NCI-H1930 (cell line): Measurements from ENCODE around the gene FHAD1.

Experiments
- DNase-seq, 2 experiments: peaks; one replicate each; lab custom pipeline; 2025; lab: John Stamatoyannopoulos, UW

Gene FHAD1

GRCh38 chr1:15248216-15248615 is 1.2 kb downstream of the FHAD1 start:
- no peak for DNase-seq

- DNase-seq: no peak
Measured at GRCh38 chr1:15249081-15249480, 2.1 kb downstream of the FHAD1 start.

DNA sequence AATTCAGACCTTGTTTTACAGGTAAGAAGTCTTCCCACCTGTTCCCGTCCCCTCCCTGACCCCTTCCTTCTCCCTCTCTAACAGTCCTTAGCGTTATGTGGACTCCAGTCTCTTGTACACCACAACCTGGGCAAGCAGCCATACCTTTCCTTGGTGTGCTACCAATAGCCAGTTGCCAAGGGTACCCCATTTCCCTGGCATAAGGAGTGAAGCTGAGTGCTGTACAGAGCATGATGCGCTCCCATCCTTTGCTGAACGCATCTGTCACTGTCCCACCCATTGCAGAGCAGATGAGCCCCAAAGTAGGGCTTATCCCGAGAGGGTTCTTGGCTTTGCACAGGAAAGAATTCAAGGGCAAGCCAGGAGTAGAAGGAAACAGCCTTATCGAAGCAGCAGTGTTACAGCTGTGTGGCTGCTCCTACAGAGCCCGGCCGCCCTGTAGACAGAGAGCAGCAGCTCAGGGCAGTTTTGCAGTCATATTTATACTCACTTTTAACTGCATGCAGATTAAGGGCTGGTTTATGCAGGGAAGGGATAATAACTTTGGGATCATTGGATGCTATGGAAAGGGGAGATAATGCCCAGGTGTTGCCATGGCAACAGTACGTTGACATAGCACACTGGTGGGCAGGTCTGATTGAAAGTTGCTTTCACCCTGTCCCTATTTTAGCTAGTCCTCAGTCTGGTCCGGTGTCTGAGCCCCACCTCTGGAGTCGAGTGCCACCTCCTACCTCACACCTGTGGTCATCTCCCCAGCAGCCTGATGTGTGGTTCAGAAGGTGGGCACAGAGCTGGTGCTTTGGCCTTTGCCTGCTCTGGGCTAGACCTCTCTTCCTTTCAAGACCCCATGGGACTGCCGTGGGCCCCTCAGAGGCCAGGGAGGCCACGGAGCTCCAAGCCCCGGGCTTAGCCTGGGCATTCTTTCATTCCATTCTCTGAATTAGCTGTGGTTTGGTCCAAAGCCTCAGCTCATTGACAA is 5.1 kb downstream of the FHAD1 start:
- no peak for DNase-seq

- no peak for DNase-seq
Measured at GRCh38 chr1:15254559-15254958, 7.5 kb downstream of the FHAD1 start.

DNA sequence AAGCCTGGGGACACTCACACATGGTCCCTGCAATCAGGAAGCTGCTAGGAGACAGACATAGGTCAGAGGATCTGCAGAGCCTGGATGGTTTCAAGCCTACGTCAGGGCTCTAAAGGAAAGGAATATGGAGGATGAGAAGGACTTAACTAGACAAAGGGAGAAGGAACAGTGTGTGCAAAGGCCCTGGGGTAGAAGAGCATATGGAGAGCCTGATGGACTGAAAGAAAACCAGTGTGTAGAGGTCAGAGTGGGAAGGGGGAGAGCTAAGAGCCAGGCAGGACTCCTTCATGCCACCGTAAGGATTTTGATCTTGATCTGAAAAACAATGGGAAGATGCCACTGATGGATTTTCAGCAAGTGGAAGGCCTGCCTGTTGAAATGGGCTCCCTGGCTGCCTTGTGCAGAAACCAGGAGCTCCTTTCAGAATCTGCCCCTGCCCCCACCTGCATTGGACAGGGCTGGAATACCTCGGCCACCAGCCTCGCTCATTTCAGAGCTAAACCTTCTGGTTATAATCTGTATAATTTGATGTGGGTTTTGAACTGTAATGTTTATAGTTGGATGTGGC is 8.6 kb downstream of the FHAD1 start:
- DNase-seq: no peak

DNA sequence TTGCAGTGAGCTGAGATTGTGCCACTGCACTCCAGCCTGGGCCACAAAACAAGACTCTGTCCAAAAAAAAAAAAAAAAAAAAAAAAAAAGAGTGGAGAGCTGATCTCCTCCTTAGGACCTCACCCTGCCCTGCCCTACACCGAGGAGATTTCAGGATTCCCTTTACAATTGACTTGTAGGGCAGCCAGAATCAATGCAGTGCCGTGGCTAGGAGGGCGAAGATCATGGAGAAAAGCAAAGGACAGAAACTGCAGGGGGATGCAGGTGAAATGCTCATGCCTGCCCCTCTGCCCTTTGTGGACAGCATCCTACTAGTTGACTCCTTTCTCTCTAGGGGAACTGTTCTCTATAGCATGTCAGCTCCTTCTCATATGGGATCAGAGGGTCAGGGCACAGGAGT is 9.6 kb downstream of the FHAD1 start:
- no peak for DNase-seq

GRCh38 chr1:15257309-15257708 is 10.3 kb downstream of the FHAD1 start:
- no peak for DNase-seq

DNA sequence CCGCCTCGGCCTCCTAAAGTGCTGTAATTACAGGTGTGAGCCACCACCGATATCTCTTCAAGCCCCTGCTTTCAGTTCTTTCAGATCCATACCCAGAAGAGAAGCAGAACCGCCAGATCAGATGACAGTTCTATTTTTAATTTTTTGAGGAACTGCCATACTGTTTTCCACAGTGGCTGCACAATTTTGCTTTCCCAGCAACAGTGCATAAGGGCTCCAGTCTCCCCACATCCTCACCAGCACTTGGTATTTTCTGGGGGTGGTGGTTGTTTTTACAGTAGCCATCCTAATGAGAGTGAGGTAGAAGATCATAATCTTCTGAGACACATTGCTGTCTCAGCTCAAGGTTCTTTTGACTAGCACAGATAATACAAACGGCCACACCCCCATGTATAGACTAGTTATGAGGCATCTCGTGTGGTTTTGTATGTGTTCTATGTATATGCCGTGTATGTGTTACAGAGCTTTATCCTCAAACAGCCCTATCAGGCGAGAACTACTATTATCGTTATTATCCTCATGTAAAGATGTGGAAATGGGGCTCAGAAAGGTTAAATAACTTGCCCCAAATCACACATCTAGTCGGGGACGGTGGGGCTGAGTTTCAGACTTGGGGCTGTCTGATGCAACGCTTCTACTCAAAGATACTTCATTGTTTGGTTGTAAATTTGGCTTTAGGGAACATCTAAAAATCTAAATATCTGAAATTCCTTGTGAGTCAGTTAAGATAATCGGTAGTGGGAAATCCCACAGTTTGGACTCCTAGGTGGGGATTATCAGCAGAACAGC is 12.0 kb downstream of the FHAD1 start:
- no peak for DNase-seq

GRCh38 chr1:15259622-15260007 is 12.6 kb downstream of the FHAD1 start:
- DNase-seq: no peak

- DNase-seq: no peak
Measured at GRCh38 chr1:15260418-15261154, 13.6 kb downstream of the FHAD1 start.

DNA sequence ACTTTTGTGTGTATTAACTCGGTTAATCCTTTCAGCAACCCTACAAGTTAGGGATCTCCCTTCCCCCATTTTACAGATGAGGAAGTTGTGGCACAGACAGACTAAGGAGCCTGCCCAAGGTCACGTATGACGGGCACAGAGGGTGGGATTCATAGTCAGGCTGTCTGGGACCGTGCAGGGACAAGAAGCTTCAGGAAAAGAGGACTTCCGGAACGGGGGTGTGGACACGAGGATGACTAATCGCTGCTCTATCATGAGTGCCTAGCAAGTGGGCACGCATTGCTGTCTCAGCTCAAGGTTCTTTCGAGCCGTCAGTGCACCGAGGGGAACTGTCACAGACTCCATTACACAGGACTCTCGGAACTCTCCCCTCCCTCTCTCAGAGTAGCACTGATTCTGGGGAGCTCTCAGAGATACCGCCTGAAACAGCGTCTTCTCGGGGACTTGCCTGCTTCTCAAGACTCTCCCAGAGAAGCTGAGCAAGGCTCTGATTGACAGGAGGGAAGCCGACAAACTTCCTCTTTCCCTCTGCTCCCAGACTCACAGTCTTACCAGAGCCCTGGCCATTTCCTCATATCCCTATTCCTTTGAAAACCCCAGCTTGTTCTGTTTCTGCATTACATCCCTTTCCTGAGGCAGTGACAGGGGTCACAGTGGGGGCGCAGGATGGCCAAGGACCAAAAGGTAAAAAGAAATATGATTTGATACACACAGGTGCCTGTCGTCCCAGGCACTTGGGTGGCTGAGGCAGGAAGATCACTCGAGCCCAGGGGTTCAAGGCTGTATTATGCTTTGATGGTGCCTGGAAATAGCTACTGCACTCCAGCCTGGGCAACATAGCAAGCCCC is 14.4 kb downstream of the FHAD1 start:
- no peak for DNase-seq

- no peak for DNase-seq
Measured at GRCh38 chr1:15262003-15262377, 15.0 kb downstream of the FHAD1 start.

DNA sequence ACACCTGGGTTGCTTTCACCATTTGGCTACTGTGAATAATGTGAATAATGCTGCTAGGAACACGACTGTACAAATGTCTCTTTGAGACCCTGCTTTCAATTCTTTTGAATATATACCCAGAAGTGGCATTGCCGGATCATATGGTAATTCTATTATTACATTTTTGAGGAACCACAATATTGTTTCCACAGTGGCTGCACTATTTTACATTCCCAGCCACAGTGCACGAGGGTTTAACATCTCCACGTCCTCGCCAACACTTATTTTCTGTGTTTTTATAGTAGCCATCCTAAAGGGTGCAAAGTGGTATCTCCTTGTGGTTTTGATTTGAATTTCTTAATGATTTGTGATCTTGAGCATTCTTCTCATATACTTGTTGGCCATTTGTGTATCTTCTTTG is 15.7 kb downstream of the FHAD1 start:
- DNase-seq: no peak

DNA sequence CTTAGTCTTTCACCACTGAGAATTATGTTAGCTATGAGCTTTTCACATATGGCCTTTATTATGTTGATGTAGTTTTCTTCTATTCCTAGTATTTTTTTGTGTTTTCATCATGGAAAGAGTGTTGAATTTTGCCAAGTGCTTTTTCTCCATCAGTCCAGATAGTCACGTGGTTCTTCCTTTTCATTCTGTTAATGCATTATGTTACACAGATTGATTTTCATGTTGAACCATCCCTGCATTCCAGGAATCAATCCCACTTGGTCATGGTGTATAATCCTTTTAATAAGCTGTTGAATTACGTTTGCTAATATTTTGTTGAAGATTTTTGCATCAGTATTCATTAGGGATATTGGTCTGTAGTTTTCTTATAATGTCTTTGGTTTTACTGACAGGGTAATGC is 17.7 kb downstream of the FHAD1 start:
- DNase-seq: no peak

DNA sequence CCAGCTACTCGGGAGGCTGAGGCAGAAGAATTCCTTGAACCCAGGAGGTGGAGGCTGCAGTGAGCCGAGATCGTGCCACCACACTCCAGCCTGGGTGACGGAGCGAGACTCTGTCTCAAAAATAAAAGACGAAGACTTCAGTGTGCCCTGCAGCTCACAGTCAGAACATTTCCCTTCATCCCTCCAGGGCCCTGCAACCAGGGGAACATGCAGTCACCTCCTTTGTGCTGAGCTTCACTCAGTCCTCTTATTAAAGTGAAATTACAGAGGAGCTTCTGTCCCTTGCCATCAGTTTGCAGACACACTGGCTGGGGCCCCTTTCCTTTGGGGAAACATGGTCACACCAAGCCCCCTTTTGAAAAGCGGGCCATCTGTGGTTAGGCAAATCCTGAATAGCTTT is 24.2 kb downstream of the FHAD1 start:
- DNase-seq: no peak

- DNase-seq: peak; percentile 34 to 36
Measured at GRCh38 chr1:15272009-15272781, 25.2 kb downstream of the FHAD1 start.

DNA sequence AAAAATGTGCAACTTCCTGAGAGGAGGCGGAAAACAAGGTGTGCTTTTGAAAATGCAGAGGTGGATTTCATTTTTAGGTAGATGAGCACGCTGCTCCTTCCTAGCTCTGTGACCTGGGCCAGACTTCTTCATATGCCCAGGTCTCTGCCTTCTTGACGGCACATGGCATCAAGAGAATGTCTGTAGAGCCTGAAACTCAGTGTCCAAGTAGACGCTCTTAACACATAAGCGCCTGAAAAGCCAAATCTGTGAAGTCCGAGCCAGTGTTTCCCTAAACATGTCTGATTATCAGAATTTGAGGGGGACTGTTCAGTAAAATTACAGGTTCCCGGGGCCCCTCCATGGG is 25.7 kb downstream of the FHAD1 start:
- no peak for DNase-seq

- no peak for DNase-seq
Measured at GRCh38 chr1:15273274-15273673, 26.3 kb downstream of the FHAD1 start.

GRCh38 chr1:15275921-15276683 is 29.1 kb downstream of the FHAD1 start:
- DNase-seq: no peak
